ENCODE results near the gene BUD13.

The BUD13 gene

DNA sequence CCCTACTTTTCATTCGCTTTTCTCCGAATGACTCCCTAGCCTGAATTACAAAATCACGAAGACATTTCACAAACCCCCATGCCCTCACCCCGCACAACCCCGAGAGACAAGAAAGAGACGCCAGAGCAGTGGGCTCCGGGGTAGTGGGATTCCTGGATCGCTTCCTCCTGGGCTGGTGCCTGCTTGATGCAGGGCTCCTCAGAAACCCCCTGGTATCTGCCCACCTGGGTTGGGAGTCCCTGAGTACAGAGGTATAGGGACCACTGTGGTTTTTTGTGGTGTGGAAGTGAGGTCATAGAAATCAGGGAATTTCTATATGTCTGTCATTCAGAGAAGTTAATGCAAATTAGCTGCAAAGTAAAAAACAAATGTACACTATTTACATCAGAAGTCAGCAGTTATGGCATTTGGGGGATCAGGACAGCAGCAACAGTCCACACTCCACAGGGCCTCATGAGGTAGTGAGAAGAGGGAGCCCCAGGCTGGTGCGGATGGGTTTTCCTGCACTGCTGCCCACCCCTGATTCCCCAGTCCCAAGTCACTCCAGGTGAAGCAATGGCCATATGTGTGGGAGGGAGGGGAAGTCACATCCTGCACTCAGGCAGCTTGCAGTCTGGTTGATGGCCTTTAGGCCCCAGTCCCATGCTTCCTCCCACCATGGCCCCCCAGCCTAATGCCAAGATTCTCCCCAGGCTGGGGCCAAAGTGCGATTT is 39.6 kb downstream of the BUD13 start:
- Histone ChIP-seq H3K27me3 (no peaks in the 10 kb centered on the region), H3K4me1 (peaks cover 7% of the 10 kb centered on the region; the same call in 1 of the 2 replicates), H3K9me3 (no peaks in the 10 kb centered on the region), H3K4me3 (ENCODE audit: low read depth, low read length) (no peak overlapping the region), H3K36me3 (no peaks in the 10 kb centered on the region)
- TF ChIP-seq, protein P1, sequence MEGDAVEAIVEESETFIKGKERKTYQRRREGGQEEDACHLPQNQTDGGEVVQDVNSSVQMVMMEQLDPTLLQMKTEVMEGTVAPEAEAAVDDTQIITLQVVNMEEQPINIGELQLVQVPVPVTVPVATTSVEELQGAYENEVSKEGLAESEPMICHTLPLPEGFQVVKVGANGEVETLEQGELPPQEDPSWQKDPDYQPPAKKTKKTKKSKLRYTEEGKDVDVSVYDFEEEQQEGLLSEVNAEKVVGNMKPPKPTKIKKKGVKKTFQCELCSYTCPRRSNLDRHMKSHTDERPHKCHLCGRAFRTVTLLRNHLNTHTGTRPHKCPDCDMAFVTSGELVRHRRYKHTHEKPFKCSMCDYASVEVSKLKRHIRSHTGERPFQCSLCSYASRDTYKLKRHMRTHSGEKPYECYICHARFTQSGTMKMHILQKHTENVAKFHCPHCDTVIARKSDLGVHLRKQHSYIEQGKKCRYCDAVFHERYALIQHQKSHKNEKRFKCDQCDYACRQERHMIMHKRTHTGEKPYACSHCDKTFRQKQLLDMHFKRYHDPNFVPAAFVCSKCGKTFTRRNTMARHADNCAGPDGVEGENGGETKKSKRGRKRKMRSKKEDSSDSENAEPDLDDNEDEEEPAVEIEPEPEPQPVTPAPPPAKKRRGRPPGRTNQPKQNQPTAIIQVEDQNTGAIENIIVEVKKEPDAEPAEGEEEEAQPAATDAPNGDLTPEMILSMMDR (IDR thresholded peaks at IDR 0.05; ENCODE audit: low read depth, low read length): no peak
- DNase-seq: no peak

DNA sequence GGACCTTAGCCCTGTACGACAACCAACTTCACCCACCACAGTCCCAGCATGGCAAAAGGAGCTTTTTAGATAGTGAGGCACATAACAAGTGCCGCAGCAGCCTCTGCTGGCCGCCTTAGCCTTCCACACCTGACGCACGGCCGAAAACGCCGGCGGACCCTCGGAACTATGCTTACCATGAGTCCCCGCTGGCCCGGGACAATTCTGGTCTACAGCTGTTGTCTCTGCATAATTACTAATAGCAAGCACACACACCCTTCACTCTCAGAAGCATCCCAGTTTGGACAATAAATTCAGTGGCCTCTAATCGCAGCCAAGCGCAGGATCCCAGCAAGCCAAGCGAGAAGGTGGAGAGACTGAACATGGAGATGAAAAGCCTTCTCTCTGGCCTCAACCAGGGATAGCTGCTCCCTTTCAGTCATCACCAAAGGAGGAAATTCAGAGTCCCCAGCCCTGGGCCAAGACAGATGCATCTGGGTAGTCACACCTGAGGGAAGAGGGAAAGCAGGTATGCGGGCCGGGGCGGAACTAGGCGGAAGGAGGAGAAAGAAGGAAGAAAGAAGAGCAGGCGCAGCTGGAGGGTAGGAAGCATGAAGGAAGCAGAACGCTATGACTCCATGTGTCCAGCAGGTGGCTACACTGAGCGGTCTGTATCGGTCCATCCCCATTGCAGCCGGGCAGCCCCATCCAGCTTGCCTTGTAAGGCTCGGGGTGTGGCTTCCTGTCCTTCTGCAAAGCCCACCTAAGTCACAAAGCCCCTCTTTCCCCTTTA is 40.3 kb downstream of the BUD13 start:
- peak; percentile 79 for DNase-seq
- TF ChIP-seq, protein P1 (IDR thresholded peaks at IDR 0.05; ENCODE audit: low read depth, low read length): peak; percentile 91
- no peaks in the 10 kb centered on the region for H3K27me3 ChIP-seq
- H3K4me1 ChIP-seq: 0 out of 2 replicates have a peak, but pooled peaks cover 3% of the 10 kb centered on the region
- no peak overlapping the region for H3K4me3 ChIP-seq (ENCODE audit: low read depth, low read length)
- H3K36me3 ChIP-seq: no peaks in the 10 kb centered on the region
- no peaks in the 10 kb centered on the region for H3K9me3 ChIP-seq

DNA sequence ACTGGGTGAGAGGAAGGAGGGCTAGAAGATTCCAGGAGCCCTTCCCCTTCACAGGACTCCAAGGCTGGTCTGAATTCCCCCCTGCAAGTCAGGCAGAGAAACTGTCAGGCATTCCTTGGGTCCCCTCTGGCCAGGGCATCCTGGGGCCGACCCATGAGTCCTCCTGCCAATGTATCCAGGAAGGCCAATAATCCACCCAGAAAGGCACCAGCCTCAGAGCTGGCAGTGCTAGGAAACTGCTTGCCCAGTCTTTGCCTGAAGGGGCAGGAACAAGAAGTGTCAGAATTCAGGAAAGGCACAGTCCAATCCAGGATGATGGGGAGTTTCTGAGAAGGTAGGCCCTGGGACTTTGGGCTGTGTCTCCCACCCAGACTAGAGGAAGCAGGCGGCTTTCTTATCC is 41.0 kb downstream of the BUD13 start:
- no peak for DNase-seq
- H3K27me3 ChIP-seq: no peaks in the 10 kb centered on the region
- TF ChIP-seq, protein P1 (IDR thresholded peaks at IDR 0.05; ENCODE audit: low read depth, low read length): no peak
- no peaks in the 10 kb centered on the region for H3K9me3 ChIP-seq
- no peaks in the 10 kb centered on the region for H3K36me3 ChIP-seq
- no peak overlapping the region for H3K4me3 ChIP-seq (ENCODE audit: low read depth, low read length)
- H3K4me1 ChIP-seq: 0 out of 2 replicates have a peak, but pooled peaks cover 3% of the 10 kb centered on the region

DNA sequence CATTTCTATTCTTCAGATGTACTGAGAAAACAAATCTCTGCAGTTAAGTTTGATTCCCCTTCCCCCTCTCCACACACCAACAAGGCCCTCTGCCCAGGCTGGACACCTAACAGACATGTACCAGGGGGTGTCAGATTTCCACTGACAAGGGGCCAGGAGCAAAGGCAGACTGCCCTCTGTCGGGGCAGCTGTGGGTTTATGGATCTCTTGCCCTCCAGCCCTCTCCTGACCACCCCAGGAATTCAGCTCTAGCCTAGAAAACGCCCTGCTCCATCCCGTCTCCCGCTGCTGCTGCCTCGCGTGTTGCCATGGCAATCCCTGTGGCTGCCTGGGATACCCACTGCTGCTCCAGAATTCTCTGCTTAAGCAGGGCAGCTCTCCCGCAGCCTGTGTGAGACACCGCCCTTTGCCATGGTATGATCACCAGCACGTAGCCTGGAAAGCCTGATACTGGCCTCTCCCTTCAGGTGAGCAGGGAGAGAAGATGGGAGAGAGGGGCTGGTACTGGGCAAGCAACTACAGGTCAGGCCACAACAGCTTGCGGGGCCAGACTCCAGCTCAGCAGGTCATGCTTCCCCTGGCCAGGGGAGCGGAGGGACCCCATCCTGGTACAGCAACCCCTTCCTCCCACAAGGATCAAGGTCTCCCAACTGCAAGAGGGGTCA is 41.6 kb downstream of the BUD13 start:
- Histone ChIP-seq H3K9me3 (no peaks in the 10 kb centered on the region), H3K4me1 (0 out of 2 replicates have a peak, but pooled peaks cover 3% of the 10 kb centered on the region), H3K27me3 (no peaks in the 10 kb centered on the region), H3K4me3 (ENCODE audit: low read depth, low read length) (no peak overlapping the region), H3K36me3 (no peaks in the 10 kb centered on the region)
- TF ChIP-seq, protein P1 (IDR thresholded peaks at IDR 0.05; ENCODE audit: low read depth, low read length): peak; percentile 17; the same call in 1 of the 2 replicates
- DNase-seq: peak; percentile 50

DNA sequence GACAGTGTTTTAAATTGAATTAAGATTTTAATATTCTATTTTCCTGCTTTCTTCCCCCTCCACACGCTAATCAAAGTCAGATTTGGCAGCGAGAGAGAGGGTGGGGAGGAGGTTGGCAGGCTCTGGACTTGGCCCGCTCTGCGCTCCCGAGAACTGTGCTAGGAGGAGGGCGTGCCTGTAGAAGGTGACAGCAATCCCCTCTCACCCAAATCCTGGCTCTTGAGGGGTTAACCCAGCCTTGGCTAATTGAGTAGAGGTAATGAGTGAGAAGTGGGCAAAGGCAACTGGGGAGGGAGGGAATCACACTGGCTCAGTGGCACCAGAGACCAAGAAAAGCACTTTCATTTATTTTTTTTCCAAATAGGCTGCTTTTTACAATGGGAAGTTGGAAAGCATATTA is 42.2 kb downstream of the BUD13 start:
- no peaks in the 10 kb centered on the region for H3K36me3 ChIP-seq
- H3K9me3 ChIP-seq: no peaks in the 10 kb centered on the region
- TF ChIP-seq, protein P1 (IDR thresholded peaks at IDR 0.05; ENCODE audit: low read depth, low read length): no peak
- no peak for DNase-seq
- H3K4me1 ChIP-seq: 0 out of 2 replicates have a peak, but pooled peaks cover 3% of the 10 kb centered on the region
- no peak overlapping the region for H3K4me3 ChIP-seq (ENCODE audit: low read depth, low read length)
- H3K27me3 ChIP-seq: no peaks in the 10 kb centered on the region

Measured in BE2C (cell line).